OCI-LY3 (cell line): ENCODE data around the gene CFAP251.

Experiments used
- EZH2phosphoT487 ChIP-seq: fragments of 200-600 bp; shearing (Covaris generic); IDR thresholded peaks from 2 replicates; pipeline ENCODE4 v1.6.1; 2018; ENCODE audit warnings: antibody characterized with exemption, mixed run types, low read depth
- TF ChIP-seq, protein P1 (sequence below): fragments of 200-600, 300-600 bp; sonication (generic); IDR thresholded peaks from 2 replicates; pipeline ENCODE4 v1.5.1; 2014; ENCODE audit warnings: antibody characterized with exemption, low read length, low read depth

DNA sequence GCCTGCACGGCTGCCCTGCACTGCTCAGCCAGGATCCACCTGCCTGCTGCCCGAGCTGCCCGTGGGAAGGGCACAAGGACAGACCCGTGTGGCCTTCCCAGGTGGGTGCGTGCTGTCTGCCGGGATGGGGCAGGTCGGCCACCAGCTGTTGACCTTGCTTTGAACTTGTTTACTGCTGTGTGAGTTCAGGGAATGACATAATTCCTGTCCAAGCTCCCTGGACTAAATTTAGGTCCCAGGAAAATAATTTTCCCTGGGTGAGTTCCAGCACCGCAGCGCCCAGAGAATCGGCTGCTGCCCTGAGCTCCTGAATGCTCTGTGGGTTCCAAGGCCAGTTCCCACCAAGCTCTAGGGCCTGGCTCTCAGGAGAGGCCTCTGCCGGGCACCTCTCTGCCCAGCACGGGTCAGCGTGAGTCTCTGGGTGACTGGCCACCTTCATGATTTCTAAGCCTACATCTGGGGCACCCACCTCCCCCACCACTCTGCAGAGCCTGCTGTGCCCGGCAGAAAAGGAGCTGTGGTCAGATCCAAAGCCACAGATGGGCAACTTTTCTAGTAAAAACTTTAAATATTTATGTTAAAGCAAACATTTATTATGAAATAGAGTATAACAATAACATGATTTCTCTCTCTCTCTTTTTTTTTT is 133.0 kb downstream of the CFAP251 start:
- no peak for TF ChIP-seq EZH2phosphoT487
- TF ChIP-seq, protein P1, sequence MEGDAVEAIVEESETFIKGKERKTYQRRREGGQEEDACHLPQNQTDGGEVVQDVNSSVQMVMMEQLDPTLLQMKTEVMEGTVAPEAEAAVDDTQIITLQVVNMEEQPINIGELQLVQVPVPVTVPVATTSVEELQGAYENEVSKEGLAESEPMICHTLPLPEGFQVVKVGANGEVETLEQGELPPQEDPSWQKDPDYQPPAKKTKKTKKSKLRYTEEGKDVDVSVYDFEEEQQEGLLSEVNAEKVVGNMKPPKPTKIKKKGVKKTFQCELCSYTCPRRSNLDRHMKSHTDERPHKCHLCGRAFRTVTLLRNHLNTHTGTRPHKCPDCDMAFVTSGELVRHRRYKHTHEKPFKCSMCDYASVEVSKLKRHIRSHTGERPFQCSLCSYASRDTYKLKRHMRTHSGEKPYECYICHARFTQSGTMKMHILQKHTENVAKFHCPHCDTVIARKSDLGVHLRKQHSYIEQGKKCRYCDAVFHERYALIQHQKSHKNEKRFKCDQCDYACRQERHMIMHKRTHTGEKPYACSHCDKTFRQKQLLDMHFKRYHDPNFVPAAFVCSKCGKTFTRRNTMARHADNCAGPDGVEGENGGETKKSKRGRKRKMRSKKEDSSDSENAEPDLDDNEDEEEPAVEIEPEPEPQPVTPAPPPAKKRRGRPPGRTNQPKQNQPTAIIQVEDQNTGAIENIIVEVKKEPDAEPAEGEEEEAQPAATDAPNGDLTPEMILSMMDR, result no peak
